ENCODE data around the gene SPI1. TPM values are rescaled to one million over a fixed set of nuclear protein-coding genes. Genes with fewer than 3 reads are reported as not detected.

The SPI1 gene
- total RNA-seq, 1 donor from 2014 or later: not detected

DNA sequence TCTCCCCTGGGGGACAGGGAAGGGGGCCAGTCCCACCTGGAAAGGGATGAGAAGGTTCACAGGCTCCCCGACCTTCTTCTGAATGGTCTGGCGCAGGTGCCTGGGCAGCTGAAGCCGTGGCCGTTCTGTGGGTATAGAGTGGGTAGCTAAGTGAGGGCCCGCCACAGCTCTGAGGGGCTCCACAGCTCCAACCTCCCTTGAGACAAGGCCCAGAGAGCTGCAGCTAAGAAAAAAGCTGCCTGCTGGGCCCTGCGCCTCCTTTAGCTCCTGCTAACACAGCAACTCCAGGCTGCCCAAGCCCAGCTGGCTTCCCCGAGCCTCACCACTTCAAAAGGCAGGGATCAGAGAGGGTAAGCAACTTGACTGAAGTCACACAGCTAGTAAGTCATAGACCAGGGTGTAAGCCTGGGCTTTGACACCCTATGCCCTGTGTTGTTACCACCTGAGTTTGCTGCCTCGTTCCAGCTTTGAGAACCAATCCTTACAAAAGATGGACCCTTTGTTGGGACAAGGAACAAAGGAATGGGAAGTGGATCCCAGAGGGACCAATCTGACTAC is 44.4 kb downstream of the SPI1 start:
- TF ChIP-seq, protein P1, sequence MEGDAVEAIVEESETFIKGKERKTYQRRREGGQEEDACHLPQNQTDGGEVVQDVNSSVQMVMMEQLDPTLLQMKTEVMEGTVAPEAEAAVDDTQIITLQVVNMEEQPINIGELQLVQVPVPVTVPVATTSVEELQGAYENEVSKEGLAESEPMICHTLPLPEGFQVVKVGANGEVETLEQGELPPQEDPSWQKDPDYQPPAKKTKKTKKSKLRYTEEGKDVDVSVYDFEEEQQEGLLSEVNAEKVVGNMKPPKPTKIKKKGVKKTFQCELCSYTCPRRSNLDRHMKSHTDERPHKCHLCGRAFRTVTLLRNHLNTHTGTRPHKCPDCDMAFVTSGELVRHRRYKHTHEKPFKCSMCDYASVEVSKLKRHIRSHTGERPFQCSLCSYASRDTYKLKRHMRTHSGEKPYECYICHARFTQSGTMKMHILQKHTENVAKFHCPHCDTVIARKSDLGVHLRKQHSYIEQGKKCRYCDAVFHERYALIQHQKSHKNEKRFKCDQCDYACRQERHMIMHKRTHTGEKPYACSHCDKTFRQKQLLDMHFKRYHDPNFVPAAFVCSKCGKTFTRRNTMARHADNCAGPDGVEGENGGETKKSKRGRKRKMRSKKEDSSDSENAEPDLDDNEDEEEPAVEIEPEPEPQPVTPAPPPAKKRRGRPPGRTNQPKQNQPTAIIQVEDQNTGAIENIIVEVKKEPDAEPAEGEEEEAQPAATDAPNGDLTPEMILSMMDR (conservative IDR thresholded peaks at IDR 0.05): no peak
- Mint-ChIP-seq H3K9me3 (no peaks in the 10 kb centered on the region), H3K36me3 (no peaks in the 10 kb centered on the region), H3K4me3 (no peak overlapping the region), H3K27ac (no peak overlapping the region), H3K4me1 (ENCODE audit: unreplicated experiment) (peaks cover 4% of the 10 kb centered on the region), H3K27me3 (no peaks in the 10 kb centered on the region)
- no peak for DNase-seq (ENCODE audit: extremely low spot score, unreplicated experiment)

DNA sequence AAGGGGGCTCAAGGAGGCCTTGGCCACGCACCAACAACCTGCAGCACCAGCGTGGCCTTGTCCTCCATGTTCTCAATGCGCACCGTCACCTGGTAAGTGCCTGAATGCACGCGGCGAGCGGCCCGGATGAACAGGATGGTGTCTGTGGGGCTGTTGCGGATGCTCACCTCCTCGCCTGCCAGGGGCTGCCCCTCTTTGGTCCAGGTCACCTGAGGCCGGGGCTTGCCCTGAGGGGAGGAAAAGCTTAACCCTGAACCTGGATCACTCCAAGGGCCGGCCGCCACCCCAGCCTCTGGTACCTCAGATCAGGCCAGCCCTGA is 44.9 kb downstream of the SPI1 start:
- TF ChIP-seq, protein P1 (conservative IDR thresholded peaks at IDR 0.05): no peak
- H3K4me1 Mint-ChIP-seq (ENCODE audit: unreplicated experiment): peaks cover 4% of the 10 kb centered on the region
- no peak for DNase-seq (ENCODE audit: extremely low spot score, unreplicated experiment)
- no peak overlapping the region for H3K4me3 Mint-ChIP-seq
- H3K36me3 Mint-ChIP-seq: no peaks in the 10 kb centered on the region
- H3K27ac Mint-ChIP-seq: no peak overlapping the region
- no peaks in the 10 kb centered on the region for H3K27me3 Mint-ChIP-seq
- H3K9me3 Mint-ChIP-seq: no peaks in the 10 kb centered on the region

DNA sequence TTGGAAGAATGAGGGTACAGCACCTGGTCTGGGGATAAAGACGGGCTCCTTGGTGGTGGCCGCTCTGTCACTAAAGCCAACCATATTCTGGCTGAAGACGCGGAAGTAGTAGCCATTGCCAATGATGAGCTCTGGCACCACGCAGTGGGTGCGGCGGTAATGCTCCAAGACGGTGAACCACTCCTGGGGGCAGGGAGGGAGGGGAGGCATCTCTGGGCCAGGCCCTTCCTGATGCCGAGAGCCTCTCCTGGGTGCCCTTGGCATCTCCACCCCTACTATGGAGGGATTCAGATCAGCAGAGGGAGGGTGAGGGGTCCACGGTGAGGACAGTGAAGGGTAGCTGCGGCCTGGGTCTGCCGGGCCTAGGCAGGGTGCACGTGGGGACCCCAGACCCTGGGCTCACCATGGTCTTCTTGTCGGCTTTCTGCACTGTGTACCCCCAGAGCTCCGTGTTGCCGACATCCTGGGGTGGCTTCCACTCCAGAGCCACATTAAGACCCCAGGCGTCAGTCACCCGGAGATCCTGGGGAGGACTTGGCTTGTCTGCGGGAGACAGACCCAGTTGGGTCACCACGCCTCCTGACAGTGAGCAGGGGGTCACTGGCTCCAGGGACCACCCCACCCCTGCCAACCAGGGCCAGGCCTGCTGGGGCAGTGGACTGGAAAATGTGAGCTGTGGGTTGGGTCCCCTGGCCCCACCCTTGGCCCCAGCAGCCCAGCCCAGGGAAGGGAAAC is 45.4 kb downstream of the SPI1 start:
- TF ChIP-seq, protein P1 (conservative IDR thresholded peaks at IDR 0.05): no peak
- no peak for DNase-seq (ENCODE audit: extremely low spot score, unreplicated experiment)

DNA sequence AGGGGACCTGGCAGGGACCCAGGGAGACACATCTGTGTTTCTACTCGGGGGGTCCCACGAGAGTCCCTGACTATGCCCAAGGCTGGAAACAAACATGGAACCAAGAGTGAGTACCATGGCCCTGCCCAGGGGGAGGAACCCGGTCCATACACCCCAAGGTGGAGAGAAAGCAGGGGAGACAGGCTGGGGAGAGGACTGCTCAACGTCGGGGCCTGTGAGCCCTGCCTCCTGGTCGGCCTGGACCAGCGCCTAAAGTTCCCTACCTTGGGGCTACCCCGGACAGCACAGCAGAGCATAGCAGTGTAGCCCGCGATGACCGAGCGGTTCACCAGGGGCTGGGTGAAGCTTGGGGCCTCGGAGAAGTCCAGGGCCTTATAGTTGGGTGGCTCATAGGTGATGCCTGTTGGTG is 46.0 kb downstream of the SPI1 start:
- no peaks in the 10 kb centered on the region for H3K9me3 Mint-ChIP-seq
- no peak for DNase-seq (ENCODE audit: extremely low spot score, unreplicated experiment)
- H3K27me3 Mint-ChIP-seq: no peaks in the 10 kb centered on the region
- peaks cover 3% of the 10 kb centered on the region for H3K36me3 Mint-ChIP-seq
- H3K4me1 Mint-ChIP-seq (ENCODE audit: unreplicated experiment): peaks cover 4% of the 10 kb centered on the region
- peak overlapping the region; percentile 77 for H3K27ac Mint-ChIP-seq
- no peak overlapping the region for H3K4me3 Mint-ChIP-seq
- TF ChIP-seq, protein P1 (conservative IDR thresholded peaks at IDR 0.05): no peak

More for the DNA sequence above, 45.4 kb downstream of the SPI1 start:
- Mint-ChIP-seq H3K27ac (no peak overlapping the region), H3K27me3 (no peaks in the 10 kb centered on the region), H3K9me3 (no peaks in the 10 kb centered on the region), H3K4me3 (no peak overlapping the region), H3K4me1 (ENCODE audit: unreplicated experiment) (peaks cover 4% of the 10 kb centered on the region), H3K36me3 (peaks cover under 1% of the 10 kb centered on the region)

DNA sequence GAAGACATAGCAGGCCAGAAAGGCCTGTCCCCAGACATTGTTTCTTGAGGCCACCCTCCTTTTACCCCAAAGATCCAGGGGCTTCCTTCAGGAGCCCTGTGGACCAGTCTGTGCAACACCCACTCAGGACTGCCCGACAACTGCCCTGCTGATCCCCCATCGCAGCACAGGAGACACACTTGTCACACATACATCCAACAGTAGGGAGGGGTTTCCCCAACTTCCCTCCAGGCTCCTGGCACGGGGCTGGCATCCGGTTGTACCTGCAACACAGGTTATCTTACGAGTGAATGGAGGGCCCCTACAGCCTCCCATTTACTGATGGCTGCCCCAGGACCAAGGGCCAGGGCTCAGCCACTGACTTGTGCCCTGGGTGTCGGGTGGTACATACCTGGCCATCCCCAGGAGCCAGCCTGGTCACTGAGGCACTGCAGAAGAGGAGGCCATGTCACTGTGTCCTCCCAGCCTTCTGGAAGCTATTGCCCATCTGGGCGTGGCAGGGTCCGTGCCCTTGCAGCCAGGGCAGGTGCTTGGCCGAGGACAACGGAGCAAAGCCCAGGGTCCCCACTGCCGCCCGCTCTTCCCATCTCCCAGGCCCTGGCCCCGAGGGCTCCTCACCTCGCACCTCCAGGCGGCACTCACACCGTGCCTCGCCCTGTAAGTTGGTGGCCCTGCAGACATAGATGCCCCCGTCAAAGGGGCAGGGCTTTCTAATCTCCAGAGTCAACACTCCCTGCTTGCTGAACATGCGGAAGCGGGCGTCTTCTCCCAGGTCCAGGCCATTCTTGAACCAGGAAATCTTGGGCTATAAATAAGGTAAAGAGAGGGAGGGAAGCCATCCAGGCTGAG is 46.7 kb downstream of the SPI1 start:
- peaks cover 4% of the 10 kb centered on the region for H3K36me3 Mint-ChIP-seq
- H3K4me1 Mint-ChIP-seq (ENCODE audit: unreplicated experiment): peaks cover 4% of the 10 kb centered on the region
- peak overlapping the region; percentile 77 for H3K27ac Mint-ChIP-seq
- no peaks in the 10 kb centered on the region for H3K9me3 Mint-ChIP-seq
- H3K4me3 Mint-ChIP-seq: no peak overlapping the region
- DNase-seq (ENCODE audit: extremely low spot score, unreplicated experiment): no peak
- no peaks in the 10 kb centered on the region for H3K27me3 Mint-ChIP-seq
- TF ChIP-seq, protein P1 (conservative IDR thresholded peaks at IDR 0.05): no peak
